ENCODE data around the gene TARS2.

Gene TARS2

DNA sequence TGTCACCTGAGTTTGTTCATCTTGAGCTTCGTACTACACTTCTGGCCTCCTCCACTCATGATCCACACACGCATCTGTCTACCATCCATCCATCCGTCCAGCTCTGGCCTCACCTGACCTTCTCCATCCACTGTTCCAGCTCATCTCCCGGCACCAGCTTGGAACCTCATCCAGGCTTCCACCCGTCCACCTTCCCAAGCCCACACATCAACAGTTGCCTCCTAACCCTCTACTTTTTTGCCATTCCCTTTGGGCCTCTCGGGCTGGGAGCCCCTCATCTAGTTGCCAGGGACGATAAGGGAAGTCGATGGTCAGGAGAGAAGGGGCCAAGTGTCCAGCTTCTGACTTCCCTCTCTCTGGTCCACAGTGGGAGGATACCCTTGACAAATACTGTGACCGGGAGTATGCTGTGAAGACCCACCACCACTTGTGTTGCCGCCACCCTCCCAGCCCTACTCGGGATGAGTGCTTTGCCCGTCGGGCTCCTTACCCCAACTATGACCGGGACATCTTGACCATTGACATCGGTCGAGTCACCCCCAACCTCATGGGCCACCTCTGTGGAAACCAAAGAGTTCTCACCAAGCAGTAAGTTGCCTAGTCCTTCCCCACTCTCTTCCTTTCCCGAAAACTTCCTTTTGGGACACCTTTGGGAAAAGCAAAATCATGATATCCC is 24.9 kb downstream of the TARS2 start:
- no peak overlapping the region for H3K4me3 ChIP-seq (ENCODE audit: low read depth, low read length)
- WGBS (ENCODE audit: extremely low coverage, insufficient coverage, insufficient read length) = no CpG with 5 or more reads among the region's 17 CpGs
- H3K27ac ChIP-seq (ENCODE audit: low read depth, low read length) = no peak overlapping the region
- no peak overlapping the region for H4K91ac ChIP-seq (ENCODE audit: low read depth, low read length)
- H3K79me2 ChIP-seq (ENCODE audit: control insufficient read depth, insufficient read depth, low read length, poor library complexity) = peaks cover 6% of the 10 kb centered on the region
- no peak overlapping the region for H3K14ac ChIP-seq (ENCODE audit: low read length)
- H3K9me3 ChIP-seq (ENCODE audit: insufficient read depth, low read depth, low read length) = no peaks in the 10 kb centered on the region
- no peak overlapping the region for H4K8ac ChIP-seq (ENCODE audit: low read depth, low read length)
- no peak overlapping the region for H3K4me2 ChIP-seq (ENCODE audit: low read length)
- no peak for DNase-seq
- no peak overlapping the region for H2BK12ac ChIP-seq (ENCODE audit: low read length)
- no peak overlapping the region for H2BK120ac ChIP-seq (ENCODE audit: insufficient read depth, low read length, poor library complexity)
- H4K12ac ChIP-seq (ENCODE audit: low read depth, low read length) = no peak overlapping the region
- H2AFZ ChIP-seq (ENCODE audit: insufficient read depth, low read length, poor library complexity) = no peak overlapping the region
- H2BK5ac ChIP-seq (ENCODE audit: low read depth, low read length, poor library complexity) = no peak overlapping the region
- peaks cover 11 to 15% of the 10 kb centered on the region in 2 experiments for H3K4me1 ChIP-seq (ENCODE audit: control insufficient read depth in 1 of 2, insufficient read depth in 2 of 2, low read length in 2 of 2)
- H3K23ac ChIP-seq (ENCODE audit: low read length) = no peak overlapping the region
- no peak overlapping the region for H3K18ac ChIP-seq (ENCODE audit: low read length)
- H3K27me3 ChIP-seq (ENCODE audit: insufficient read depth, low read length) = no peaks in the 10 kb centered on the region
- no peak overlapping the region for H3K4ac ChIP-seq (ENCODE audit: low read depth, low read length)
- H3K36me3 ChIP-seq (ENCODE audit: control insufficient read depth in 1 of 2, insufficient read depth in 2 of 2, low read length in 2 of 2) = peaks cover 4 to 7% of the 10 kb centered on the region in 2 experiments
- no peak overlapping the region for H2AK5ac ChIP-seq (ENCODE audit: low read length)
- peaks cover 6% of the 10 kb centered on the region for H3K79me1 ChIP-seq (ENCODE audit: low read length)
- H3K9ac ChIP-seq (ENCODE audit: low read length) = no peak overlapping the region

DNA sequence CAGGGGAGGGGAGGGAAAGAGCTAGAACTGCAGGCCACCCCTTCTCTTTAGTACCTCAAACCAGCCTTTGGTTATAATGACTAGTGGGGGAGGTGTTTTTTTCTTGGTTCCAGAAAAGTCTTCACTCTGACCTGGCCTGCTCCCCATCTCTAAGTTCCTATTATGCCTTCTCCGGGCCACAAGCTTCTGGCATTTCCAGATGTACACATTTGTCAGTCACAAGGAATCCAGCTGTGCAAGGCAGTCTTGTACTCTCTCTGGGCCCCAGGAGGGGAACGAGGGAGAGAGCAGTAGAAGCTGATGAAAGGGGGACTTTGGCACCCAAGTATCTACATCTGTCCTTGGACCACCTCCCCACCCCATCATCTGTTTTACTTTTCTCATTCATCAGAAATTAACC is 25.6 kb downstream of the TARS2 start:
- Histone ChIP-seq H4K91ac (ENCODE audit: low read depth, low read length) (no peak overlapping the region), H3K14ac (ENCODE audit: low read length) (no peak overlapping the region), H3K4me2 (ENCODE audit: low read length) (no peak overlapping the region), H2BK120ac (ENCODE audit: insufficient read depth, low read length, poor library complexity) (no peak overlapping the region), H3K4me1 (ENCODE audit: control insufficient read depth in 1 of 2, insufficient read depth in 2 of 2, low read length in 2 of 2) (peaks cover 10 to 12% of the 10 kb centered on the region in 2 experiments), H3K18ac (ENCODE audit: low read length) (no peak overlapping the region), H2BK12ac (ENCODE audit: low read length) (no peak overlapping the region), H3K27me3 (ENCODE audit: insufficient read depth, low read length) (no peaks in the 10 kb centered on the region), H3K79me1 (ENCODE audit: low read length) (peaks cover 6% of the 10 kb centered on the region), H4K12ac (ENCODE audit: low read depth, low read length) (no peak overlapping the region), H3K23ac (ENCODE audit: low read length) (no peak overlapping the region), H3K9me3 (ENCODE audit: insufficient read depth, low read depth, low read length) (no peaks in the 10 kb centered on the region), H3K79me2 (ENCODE audit: control insufficient read depth, insufficient read depth, low read length, poor library complexity) (peaks cover 6% of the 10 kb centered on the region), H3K27ac (ENCODE audit: low read depth, low read length) (no peak overlapping the region), H2AK5ac (ENCODE audit: low read length) (no peak overlapping the region), H2AFZ (ENCODE audit: insufficient read depth, low read length, poor library complexity) (no peak overlapping the region), H3K4ac (ENCODE audit: low read depth, low read length) (no peak overlapping the region), H4K8ac (ENCODE audit: low read depth, low read length) (no peak overlapping the region), H3K9ac (ENCODE audit: low read length) (no peak overlapping the region), H3K4me3 (ENCODE audit: low read depth, low read length) (no peak overlapping the region), H2BK5ac (ENCODE audit: low read depth, low read length, poor library complexity) (no peak overlapping the region), H3K36me3 (ENCODE audit: control insufficient read depth in 1 of 2, insufficient read depth in 2 of 2, low read length in 2 of 2) (peaks cover 4 to 7% of the 10 kb centered on the region in 2 experiments)
- no peak for DNase-seq
- WGBS (ENCODE audit: extremely low coverage, insufficient coverage, insufficient read length) = no CpG with 5 or more reads among the region's 2 CpGs

DNA sequence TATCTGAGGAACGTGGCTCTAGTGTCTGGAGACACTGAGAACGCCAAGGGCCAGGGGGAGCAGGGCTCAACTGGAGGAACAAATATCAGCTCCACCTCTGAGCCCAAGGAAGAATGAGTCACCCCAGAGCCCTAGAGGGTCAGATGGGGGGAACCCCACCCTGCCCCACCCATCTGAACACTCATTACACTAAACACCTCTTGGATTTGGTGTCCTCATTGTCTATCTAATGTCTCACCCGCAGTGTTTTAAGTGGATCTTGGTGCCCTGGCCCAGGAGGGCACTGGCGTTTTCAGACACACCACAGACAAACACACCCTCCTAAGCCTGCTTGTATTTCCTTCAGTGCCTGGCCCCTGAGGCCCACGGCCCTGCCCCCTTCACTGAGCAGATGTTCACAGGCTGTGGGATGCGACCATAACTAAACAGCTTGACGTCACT is 26.2 kb downstream of the TARS2 start:
- WGBS (ENCODE audit: extremely low coverage, insufficient coverage, insufficient read length) = no CpG with 5 or more reads among the region's 7 CpGs
- H3K36me3 ChIP-seq (ENCODE audit: control insufficient read depth in 1 of 2, insufficient read depth in 2 of 2, low read length in 2 of 2) = peaks cover 4 to 7% of the 10 kb centered on the region in 2 experiments

DNA sequence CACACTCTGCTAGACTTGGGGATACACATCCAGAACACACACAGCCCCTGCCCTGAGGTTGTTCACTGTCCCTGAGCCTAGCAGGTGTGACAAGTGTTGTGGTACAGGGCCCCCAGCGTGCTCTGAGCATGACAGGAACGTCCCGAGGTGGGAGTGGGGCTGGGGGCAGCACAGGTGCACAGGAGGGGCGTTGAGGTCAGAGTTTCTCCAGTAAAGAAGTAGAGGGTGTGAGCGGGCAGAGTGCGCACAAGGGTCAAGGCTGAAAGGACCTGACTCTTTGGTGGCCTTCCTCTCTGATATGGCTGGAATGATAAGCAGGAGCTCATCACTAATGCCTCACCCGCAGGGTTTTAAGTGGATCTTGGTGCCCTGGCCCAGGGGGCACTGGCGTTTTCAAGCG is 27.0 kb downstream of the TARS2 start:
- Histone ChIP-seq H3K79me2 (ENCODE audit: control insufficient read depth, insufficient read depth, low read length, poor library complexity) (peaks cover 6% of the 10 kb centered on the region), H2BK120ac (ENCODE audit: insufficient read depth, low read length, poor library complexity) (no peak overlapping the region), H2AK5ac (ENCODE audit: low read length) (no peak overlapping the region), H3K4me1 (ENCODE audit: control insufficient read depth in 1 of 2, insufficient read depth in 2 of 2, low read length in 2 of 2) (peaks cover 3 to 6% of the 10 kb centered on the region in 2 experiments), H2AFZ (ENCODE audit: insufficient read depth, low read length, poor library complexity) (no peak overlapping the region), H3K9me3 (ENCODE audit: insufficient read depth, low read depth, low read length) (no peaks in the 10 kb centered on the region), H4K8ac (ENCODE audit: low read depth, low read length) (no peak overlapping the region), H2BK12ac (ENCODE audit: low read length) (no peak overlapping the region), H3K4me2 (ENCODE audit: low read length) (no peak overlapping the region), H3K18ac (ENCODE audit: low read length) (no peak overlapping the region), H2BK5ac (ENCODE audit: low read depth, low read length, poor library complexity) (no peak overlapping the region), H3K4ac (ENCODE audit: low read depth, low read length) (no peak overlapping the region), H4K91ac (ENCODE audit: low read depth, low read length) (no peak overlapping the region), H3K23ac (ENCODE audit: low read length) (no peak overlapping the region), H3K27ac (ENCODE audit: low read depth, low read length) (no peak overlapping the region), H3K9ac (ENCODE audit: low read length) (no peak overlapping the region), H3K14ac (ENCODE audit: low read length) (no peak overlapping the region), H3K36me3 (ENCODE audit: control insufficient read depth in 1 of 2, insufficient read depth in 2 of 2, low read length in 2 of 2) (peaks cover 4 to 7% of the 10 kb centered on the region in 2 experiments), H3K79me1 (ENCODE audit: low read length) (peaks cover 6% of the 10 kb centered on the region), H4K12ac (ENCODE audit: low read depth, low read length) (no peak overlapping the region), H3K27me3 (ENCODE audit: insufficient read depth, low read length) (no peaks in the 10 kb centered on the region), H3K4me3 (ENCODE audit: low read depth, low read length) (no peak overlapping the region)
- DNase-seq = no peak
- WGBS (ENCODE audit: extremely low coverage, insufficient coverage, insufficient read length) = no CpG with 5 or more reads among the region's 9 CpGs

More for the DNA sequence above, 26.2 kb downstream of the TARS2 start:
- H3K9me3 ChIP-seq (ENCODE audit: insufficient read depth, low read depth, low read length) = no peaks in the 10 kb centered on the region
- no peak overlapping the region for H2BK12ac ChIP-seq (ENCODE audit: low read length)
- no peak overlapping the region for H2BK5ac ChIP-seq (ENCODE audit: low read depth, low read length, poor library complexity)
- H3K9ac ChIP-seq (ENCODE audit: low read length) = no peak overlapping the region
- H2AK5ac ChIP-seq (ENCODE audit: low read length) = no peak overlapping the region
- H4K91ac ChIP-seq (ENCODE audit: low read depth, low read length) = no peak overlapping the region
- H3K79me2 ChIP-seq (ENCODE audit: control insufficient read depth, insufficient read depth, low read length, poor library complexity) = peaks cover 6% of the 10 kb centered on the region
- H3K4me3 ChIP-seq (ENCODE audit: low read depth, low read length) = no peak overlapping the region
- H3K79me1 ChIP-seq (ENCODE audit: low read length) = peaks cover 6% of the 10 kb centered on the region
- H3K4me1 ChIP-seq (ENCODE audit: control insufficient read depth in 1 of 2, insufficient read depth in 2 of 2, low read length in 2 of 2) = peaks cover 4 to 6% of the 10 kb centered on the region in 2 experiments
- H3K27ac ChIP-seq (ENCODE audit: low read depth, low read length) = no peak overlapping the region
- no peaks in the 10 kb centered on the region for H3K27me3 ChIP-seq (ENCODE audit: insufficient read depth, low read length)
- H3K4ac ChIP-seq (ENCODE audit: low read depth, low read length) = no peak overlapping the region
- no peak overlapping the region for H3K4me2 ChIP-seq (ENCODE audit: low read length)
- H3K23ac ChIP-seq (ENCODE audit: low read length) = no peak overlapping the region
- H4K12ac ChIP-seq (ENCODE audit: low read depth, low read length) = no peak overlapping the region
- no peak overlapping the region for H3K18ac ChIP-seq (ENCODE audit: low read length)
- H2AFZ ChIP-seq (ENCODE audit: insufficient read depth, low read length, poor library complexity) = no peak overlapping the region
- no peak overlapping the region for H2BK120ac ChIP-seq (ENCODE audit: insufficient read depth, low read length, poor library complexity)
- H3K14ac ChIP-seq (ENCODE audit: low read length) = no peak overlapping the region
- H4K8ac ChIP-seq (ENCODE audit: low read depth, low read length) = no peak overlapping the region
- no peak for DNase-seq
